Uterus (tissue), 2 donors: ENCODE data around the gene IPO8.

Experiments
- CTCF ChIP-seq, 4 experiments: fragments of 200-600 bp in 2 of 4; fragments of 450-650 bp in 2 of 4; sonication (generic) in 2 of 4; IDR thresholded peaks; one replicate each; pipeline ENCODE4 v1.5.1; 2016 to 2019; ENCODE audit warnings: antibody characterized with exemption in 4 of 4, mild to moderate bottlenecking in 2 of 4, moderate library complexity in 1 of 4
- POLR2A ChIP-seq, 2 donors: fragments of 450-650 bp; IDR thresholded peaks; one replicate each; pipeline ENCODE4 v1.6.1; 2016; ENCODE audit warnings: antibody characterized with exemption in 2 of 2, mild to moderate bottlenecking in 1 of 2, moderate library complexity in 1 of 2

GRCh38 chr12:30691122-30691879 is 4.4 kb downstream of the IPO8 start:
- TF ChIP-seq CTCF (IDR thresholded peaks at IDR 0.05) (no peak), POLR2A (IDR thresholded peaks at IDR 0.05) (no peak)
